ENCODE measurements around the gene NMNAT2. TPM values are rescaled to one million over a fixed set of nuclear protein-coding genes. Genes with fewer than 3 reads are reported as not detected.

The NMNAT2 gene
- total and polyA plus RNA-seq, 7 donors: 0.04 to 0.61 (median 0.38) TPM

GRCh38 chr1:183391863-183392262 is 26.3 kb downstream of the NMNAT2 start:
- DNase-seq (no peak), ATAC-seq (peak in 3 of 4 donors; percentile 64 to 90 (median 70))
- WGBS, 3 donors: 40 to 82% (median 70%) methylated on average over 1 of the region's 1 CpG
- Histone ChIP-seq H3K36me3 (ENCODE audit: insufficient read depth in 1 of 2, low read depth in 1 of 2) (no peaks in the 10 kb centered on the region), H3K4me3 (no peak overlapping the region), H3K27ac (no peak overlapping the region), H3K27me3 (ENCODE audit: insufficient read depth in 3 of 3, low read length in 2 of 3) (peaks cover 0 to 3% (median 0%) of the 10 kb centered on the region in 3 donors), H3K4me1 (no peaks in the 10 kb centered on the region), H3K9me3 (no peaks in the 10 kb centered on the region)
- no peak for TF ChIP-seq CTCF (IDR thresholded peaks at IDR 0.05)
- intact Hi-C loops (cut with DNase I): no loop called here

GRCh38 chr1:183390561-183390960 is 27.6 kb downstream of the NMNAT2 start:
- Histone ChIP-seq H3K4me1 (no peaks in the 10 kb centered on the region), H3K27ac (no peak overlapping the region), H3K4me3 (no peak overlapping the region), H3K36me3 (ENCODE audit: insufficient read depth in 1 of 2, low read depth in 1 of 2) (no peaks in the 10 kb centered on the region), H3K9me3 (no peaks in the 10 kb centered on the region), H3K27me3 (ENCODE audit: insufficient read depth in 3 of 3, low read length in 2 of 3) (peaks cover 0 to 3% (median 0%) of the 10 kb centered on the region in 3 donors)
- no peak for DNase-seq
- no peak for ATAC-seq
- no peak for TF ChIP-seq CTCF (IDR thresholded peaks at IDR 0.05)
- WGBS, 3 donors: 45 to 71% (median 46%) methylated on average over 3 of the region's 3 CpGs
- intact Hi-C loops (cut with DNase I): no loop called here

- Histone ChIP-seq H3K27ac (no peak overlapping the region), H3K36me3 (ENCODE audit: insufficient read depth in 1 of 2, low read depth in 1 of 2) (no peaks in the 10 kb centered on the region), H3K9me3 (no peaks in the 10 kb centered on the region), H3K4me3 (no peak overlapping the region), H3K4me1 (no peaks in the 10 kb centered on the region), H3K27me3 (ENCODE audit: insufficient read depth in 3 of 3, low read length in 2 of 3) (peaks cover 0 to 3% (median 0%) of the 10 kb centered on the region in 3 donors)
- WGBS, 3 donors: 58 to 60% (median 59%) methylated on average over 6 of the region's 6 CpGs
- no peak for TF ChIP-seq CTCF (IDR thresholded peaks at IDR 0.05)
- no peak for ATAC-seq
- intact Hi-C loops (cut with DNase I): no loop called here
- DNase-seq: no peak
Measured at GRCh38 chr1:183388735-183389134, 29.4 kb downstream of the NMNAT2 start.

- WGBS, 3 donors: 62 to 75% (median 67%) methylated on average over 6 of the region's 6 CpGs
Measured at GRCh38 chr1:183385340-183386144, 32.6 kb downstream of the NMNAT2 start.

More at GRCh38 chr1:183385340-183386144, 32.6 kb downstream of the NMNAT2 start:
- ATAC-seq (no peak), DNase-seq (no peak)
- Histone ChIP-seq H3K4me3 (no peak overlapping the region), H3K27me3 (ENCODE audit: insufficient read depth in 3 of 3, low read length in 2 of 3) (peaks cover 0 to 3% (median 0%) of the 10 kb centered on the region in 3 donors), H3K36me3 (ENCODE audit: insufficient read depth in 1 of 2, low read depth in 1 of 2) (no peaks in the 10 kb centered on the region), H3K9me3 (no peaks in the 10 kb centered on the region), H3K27ac (no peak overlapping the region), H3K4me1 (no peaks in the 10 kb centered on the region)
- intact Hi-C loops (cut with DNase I): no loop called here
- no peak for TF ChIP-seq CTCF (IDR thresholded peaks at IDR 0.05)
